CD4-positive, CD25-positive, alpha-beta regulatory T cell (primary cell): ENCODE results near the gene ZMYND8. TPM values are rescaled to one million over a fixed set of nuclear protein-coding genes. Genes with fewer than 3 reads are reported as not detected.
"Not testable (repeated sequence)": the region's sequence is repeated elsewhere in the genome, so short reads cannot be mapped to it uniquely, and the experiment has no call there.

ENCODE experiments used
- ATAC-seq, 2 donors: fragments of 150-1000 bp; cut with Tn5 transposase; one replicate each; pipeline ENCODE4 v1.10.0; 2021; ENCODE audit warnings: low read depth in 2 of 2, moderate number of reproducible peaks in 2 of 2, moderate library complexity in 1 of 2
- DNase-seq, 3 donors: peaks; one replicate each; pipeline versions ENCODE4 v3.0.0 to v3.0.0-alpha.2; 2012 to 2022; ENCODE audit warnings: mixed read lengths in 1 of 3
- H3K27ac ChIP-seq: one replicate; pipeline ENCODE4 v1.7.0; 2013; ENCODE audit warnings: mild to moderate bottlenecking, low read length; ENCODE audit not compliant: insufficient read depth, poor library complexity, severe bottlenecking
- H3K27me3 ChIP-seq: one replicate; pipeline ENCODE4 v1.7.0; 2013; ENCODE audit warnings: low read length; ENCODE audit not compliant: control insufficient read depth, insufficient read depth
- H3K36me3 ChIP-seq: one replicate; pipeline ENCODE4 v1.7.0; 2013; ENCODE audit warnings: mild to moderate bottlenecking, low read length, moderate library complexity; ENCODE audit not compliant: control insufficient read depth, insufficient read depth
- H3K4me1 ChIP-seq: 2 replicates; pipeline ENCODE4 v1.7.0; 2013; ENCODE audit warnings: mild to moderate bottlenecking, low read length; ENCODE audit not compliant: insufficient read depth, control insufficient read depth, poor library complexity, severe bottlenecking
- H3K4me3 ChIP-seq: one replicate; pipeline ENCODE4 v1.7.0; 2013; ENCODE audit warnings: low read depth, mild to moderate bottlenecking, low read length, moderate library complexity
- H3K9me3 ChIP-seq, 2 experiments: 1 replicate in 1 of 2; 2 replicates in 1 of 2; pipeline ENCODE4 v1.7.0; 2013; ENCODE audit warnings: low read length in 2 of 2, mild to moderate bottlenecking in 1 of 2, moderate library complexity in 1 of 2; ENCODE audit not compliant: control insufficient read depth in 2 of 2
- H3K27ac Mint-ChIP-seq, 3 donors: one replicate each; pipeline ENCODE4 v1.8.0; 2020 to 2022; ENCODE audit warnings: mild to moderate bottlenecking in 3 of 3, mixed read lengths in 3 of 3, moderate library complexity in 2 of 3
- H3K27me3 Mint-ChIP-seq: one replicate; pipeline ENCODE4 v1.8.0; 2022; ENCODE audit warnings: mild to moderate bottlenecking, mixed read lengths
- H3K36me3 Mint-ChIP-seq: one replicate; pipeline ENCODE4 v1.8.0; 2020; ENCODE audit warnings: mixed read lengths
- H3K4me1 Mint-ChIP-seq, 4 donors: one replicate each; pipeline ENCODE4 v1.8.0; 2020 to 2022; ENCODE audit warnings: mixed read lengths in 4 of 4, mild to moderate bottlenecking in 1 of 4
- H3K4me3 Mint-ChIP-seq, 4 donors: one replicate each; pipeline ENCODE4 v1.8.0; 2020 to 2022; ENCODE audit warnings: mild to moderate bottlenecking in 4 of 4, mixed read lengths in 4 of 4, moderate library complexity in 3 of 4
- H3K9me3 Mint-ChIP-seq, 7 donors: one replicate each; pipeline ENCODE4 v1.8.0; 2020 to 2022; ENCODE audit warnings: mixed read lengths in 7 of 7, mild to moderate bottlenecking in 3 of 7, moderate library complexity in 2 of 7
- polyA plus RNA-seq, 4 donors: library from polyadenylated mRNA; unstranded; fragments of 300-500 nt; fragmentation: Illumina TruSeq; gene quantifications; one replicate each; pipeline ENCODE4 v1.2.3, GENCODE V29; 2021
- total RNA-seq: library from RNA; stranded (reverse); gene quantifications from one replicate; pipeline ENCODE4 v1.2.3, GENCODE V29; 2022

Gene ZMYND8
- total and polyA plus RNA-seq, 5 donors from 2014 or later, result 7.5 to 47.2 (median 8.9) TPM

DNA sequence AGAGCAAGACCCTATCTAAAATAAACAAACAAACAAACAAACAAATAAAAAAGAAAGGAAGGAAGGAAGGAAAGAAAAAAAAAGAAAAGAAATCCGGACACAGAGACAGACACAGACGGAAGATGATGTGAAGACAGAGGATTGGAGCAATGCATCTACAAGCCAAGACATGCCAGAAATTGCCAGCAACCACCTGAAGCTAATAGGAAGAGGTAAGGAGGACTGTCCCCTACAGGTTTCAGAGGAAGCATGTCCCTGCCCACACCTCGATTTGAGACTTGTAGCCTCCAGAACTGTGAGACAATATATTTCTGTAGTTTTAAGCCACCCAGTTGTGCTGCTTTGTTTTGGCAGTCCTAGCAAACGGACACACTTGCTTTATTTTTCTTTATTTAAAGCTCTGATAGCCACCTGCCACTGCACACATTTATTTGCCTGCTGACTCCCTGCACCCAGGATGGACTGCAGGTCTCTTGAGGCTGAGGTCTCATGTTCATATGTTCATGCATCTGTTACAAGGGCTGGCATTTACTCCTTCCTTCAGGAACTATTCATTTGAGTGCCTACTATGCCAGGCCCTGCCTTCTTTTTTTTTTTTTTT is 20.7 kb upstream of the ZMYND8 start:
- Mint-ChIP-seq H3K36me3 (no peaks in the 10 kb centered on the region), H3K9me3 (no peaks in the 10 kb centered on the region), H3K4me3 (no peak overlapping the region), H3K27ac (no peak overlapping the region), H3K4me1 (peaks cover 0 to 2% (median 1%) of the 10 kb centered on the region in 4 donors), H3K27me3 (no peaks in the 10 kb centered on the region)
- DNase-seq (no peak), ATAC-seq (no peak)
- H3K4me3 ChIP-seq, result no peak overlapping the region
- H3K36me3 ChIP-seq, result no peaks in the 10 kb centered on the region
- no peaks in the 10 kb centered on the region for H3K4me1 ChIP-seq
- H3K27ac ChIP-seq, result no peak overlapping the region
- no peaks in the 10 kb centered on the region for H3K9me3 ChIP-seq
- no peaks in the 10 kb centered on the region for H3K27me3 ChIP-seq

DNA sequence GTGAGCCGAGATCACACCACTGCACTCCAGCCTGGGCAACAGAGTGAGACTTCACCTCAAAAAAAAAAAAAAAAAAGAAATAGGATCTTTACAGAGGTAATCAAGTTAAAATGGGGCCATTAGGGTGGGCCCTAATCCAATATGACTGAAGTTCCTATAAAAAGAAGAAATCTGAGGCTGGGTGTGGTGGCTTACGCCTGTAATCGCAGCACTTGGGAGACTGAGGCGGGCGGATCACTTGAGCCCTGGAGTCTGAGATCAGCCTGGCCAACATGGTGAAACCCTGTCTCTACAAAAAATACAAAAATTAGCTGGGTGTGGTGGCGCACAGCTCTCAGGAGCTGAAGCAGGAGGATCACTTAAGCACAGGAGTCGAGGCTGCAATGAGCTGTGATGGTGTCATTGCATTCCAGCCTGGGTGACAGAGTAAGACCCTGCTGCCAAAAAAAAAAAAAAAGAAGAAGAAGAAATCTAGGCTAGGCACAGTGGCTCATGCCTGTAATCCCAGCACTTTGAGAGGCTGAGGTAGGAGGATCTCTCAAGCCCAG is 19.7 kb upstream of the ZMYND8 start:
- H3K4me3 ChIP-seq, DNase-seq, H3K9me3 ChIP-seq, H3K27ac ChIP-seq, H3K4me1 Mint-ChIP-seq, H3K4me1 ChIP-seq, H3K27me3 ChIP-seq, H3K27ac Mint-ChIP-seq, H3K4me3 Mint-ChIP-seq, H3K27me3 Mint-ChIP-seq, H3K36me3 Mint-ChIP-seq, H3K36me3 ChIP-seq, H3K9me3 Mint-ChIP-seq, ATAC-seq: not testable (repeated sequence)

DNA sequence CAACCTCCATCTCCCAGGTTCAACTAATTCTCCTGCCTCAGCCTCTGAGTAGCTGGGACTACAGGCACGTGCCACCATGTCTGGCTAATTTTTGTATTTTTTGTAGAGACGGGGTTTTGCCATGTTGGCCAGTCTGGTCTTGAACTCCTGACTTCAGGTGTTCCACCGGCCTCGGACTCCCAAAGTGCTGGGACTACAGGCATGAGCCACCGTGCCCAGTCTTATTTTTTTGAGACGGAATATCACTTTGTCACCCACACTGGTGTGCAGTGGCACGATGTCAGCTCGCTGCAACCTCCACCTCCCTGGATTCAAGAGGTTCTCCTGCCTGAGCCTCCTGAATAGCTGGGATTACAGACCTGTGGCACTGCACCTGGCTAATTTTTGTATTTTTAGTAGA is 17.6 kb upstream of the ZMYND8 start:
- H3K9me3 Mint-ChIP-seq, H3K4me1 Mint-ChIP-seq, H3K27me3 ChIP-seq, H3K4me1 ChIP-seq, H3K4me3 ChIP-seq, H3K36me3 Mint-ChIP-seq, H3K4me3 Mint-ChIP-seq, H3K36me3 ChIP-seq, DNase-seq, H3K27me3 Mint-ChIP-seq, H3K27ac Mint-ChIP-seq, H3K27ac ChIP-seq, H3K9me3 ChIP-seq, ATAC-seq: not testable (repeated sequence)

DNA sequence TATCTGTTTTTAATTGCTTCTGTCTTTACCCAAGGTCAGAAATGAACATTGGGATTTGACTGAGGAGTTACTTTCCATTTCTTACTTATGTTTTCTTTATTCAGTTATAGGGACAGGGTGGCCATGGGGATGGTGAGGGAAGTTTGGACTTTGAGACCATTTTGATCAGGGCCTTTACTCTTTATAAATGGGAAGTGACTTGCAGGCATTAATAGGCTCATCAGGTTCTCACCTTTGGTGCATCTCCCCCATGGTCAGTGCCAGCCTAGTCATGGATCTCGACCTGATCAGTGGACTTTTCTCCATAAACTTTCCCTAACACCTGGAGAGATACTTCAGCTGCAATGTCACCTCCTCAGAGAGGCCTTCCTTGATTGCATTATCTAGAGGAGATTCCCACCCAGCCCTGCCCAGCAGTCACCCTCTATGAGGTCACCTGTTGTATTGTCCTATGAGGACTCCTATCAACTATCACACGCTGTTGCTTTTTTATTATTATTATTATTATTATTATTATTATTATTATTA is 16.8 kb upstream of the ZMYND8 start:
- H3K4me3 ChIP-seq, result no peak overlapping the region
- Mint-ChIP-seq H3K36me3 (no peaks in the 10 kb centered on the region), H3K4me3 (no peak overlapping the region), H3K9me3 (no peaks in the 10 kb centered on the region), H3K27me3 (peaks cover 4% of the 10 kb centered on the region), H3K27ac (no peak overlapping the region), H3K4me1 (peaks cover 0 to 2% (median 0%) of the 10 kb centered on the region in 4 donors)
- no peak for ATAC-seq
- DNase-seq, result no peak
- no peaks in the 10 kb centered on the region for H3K36me3 ChIP-seq
- H3K4me1 ChIP-seq, result no peaks in the 10 kb centered on the region
- H3K9me3 ChIP-seq, result no peaks in the 10 kb centered on the region
- H3K27me3 ChIP-seq, result no peaks in the 10 kb centered on the region
- no peak overlapping the region for H3K27ac ChIP-seq

DNA sequence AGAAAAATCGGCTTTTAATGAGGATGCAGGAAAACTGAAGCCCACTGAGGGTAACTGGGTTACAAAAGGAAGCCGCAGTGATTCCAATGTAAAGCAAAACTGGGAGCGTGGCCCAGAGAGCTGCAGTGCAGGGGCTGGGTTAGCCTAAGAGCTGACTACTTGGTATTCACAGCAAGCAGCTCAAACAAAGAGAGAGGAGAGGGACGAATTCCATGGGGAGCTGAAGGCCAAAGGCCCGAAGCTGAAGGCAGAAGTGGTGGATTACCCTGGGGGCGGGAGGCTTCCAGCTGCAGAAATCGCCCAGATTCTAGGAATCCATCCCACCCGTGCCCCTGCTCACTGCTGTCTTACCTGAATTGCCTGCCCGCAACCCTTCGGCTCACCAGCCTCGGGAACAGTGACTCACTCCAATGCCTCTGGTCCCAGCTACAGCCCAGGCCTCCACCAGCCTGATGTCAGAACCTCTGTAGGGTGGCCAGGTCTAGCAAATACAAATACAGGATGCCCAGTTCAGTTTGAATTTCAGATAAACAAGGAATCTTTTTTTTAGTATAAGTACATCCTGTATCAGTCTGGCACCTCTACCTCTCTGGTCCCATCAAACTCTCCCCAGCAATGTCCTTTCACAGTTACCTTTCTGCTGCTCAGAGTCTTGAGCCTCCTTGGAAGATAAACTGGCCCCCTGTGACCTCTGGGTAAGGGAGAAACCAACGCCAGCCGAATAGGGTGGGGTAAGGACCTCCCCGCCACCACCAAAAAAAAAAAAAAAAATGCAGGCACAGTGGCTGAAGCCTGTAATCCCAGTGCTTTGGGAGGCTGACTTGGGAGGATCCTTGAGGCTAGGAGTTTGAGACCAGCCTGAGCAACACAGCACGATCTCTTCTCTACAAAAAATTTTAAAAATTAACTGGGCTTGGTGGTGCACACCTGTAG is 14.6 kb upstream of the ZMYND8 start:
- H3K4me1 ChIP-seq, result no peaks in the 10 kb centered on the region
- H3K27ac Mint-ChIP-seq, result no peak overlapping the region
- no peak overlapping the region for H3K4me3 Mint-ChIP-seq
- H3K4me3 ChIP-seq, result no peak overlapping the region
- no peaks in the 10 kb centered on the region for H3K36me3 ChIP-seq
- DNase-seq, result no peak
- H3K4me1 Mint-ChIP-seq, result peaks cover 0 to 2% (median 0%) of the 10 kb centered on the region in 4 donors
- H3K9me3 ChIP-seq, result no peaks in the 10 kb centered on the region
- no peaks in the 10 kb centered on the region for H3K36me3 Mint-ChIP-seq
- H3K9me3 Mint-ChIP-seq, result no peaks in the 10 kb centered on the region
- no peaks in the 10 kb centered on the region for H3K27me3 ChIP-seq
- H3K27ac ChIP-seq, result no peak overlapping the region
- no peak for ATAC-seq
- H3K27me3 Mint-ChIP-seq, result peaks cover 7% of the 10 kb centered on the region

DNA sequence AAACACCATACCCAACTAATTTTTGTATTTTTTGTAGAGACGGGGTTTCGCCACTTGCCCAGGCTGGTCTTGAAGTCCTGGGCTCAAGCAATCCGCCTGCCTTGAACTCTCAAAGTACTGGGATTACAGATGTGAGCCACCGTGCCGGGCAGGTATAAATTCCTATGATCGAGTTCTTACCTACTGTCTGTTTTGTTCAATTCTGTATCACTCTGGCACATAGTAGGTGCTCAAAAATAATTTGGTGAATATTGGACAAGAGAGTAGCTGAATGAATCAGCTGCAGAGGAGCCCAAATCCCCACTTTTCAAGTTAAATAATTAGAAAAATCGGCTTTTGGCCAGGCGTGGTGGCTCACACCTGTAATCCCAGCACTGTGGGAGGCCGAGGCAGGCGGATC is 13.7 kb upstream of the ZMYND8 start:
- Mint-ChIP-seq H3K4me1 (peaks cover 0 to 2% (median 1%) of the 10 kb centered on the region in 4 donors), H3K9me3 (no peaks in the 10 kb centered on the region), H3K27ac (no peak overlapping the region), H3K27me3 (peaks cover 7% of the 10 kb centered on the region), H3K36me3 (no peaks in the 10 kb centered on the region), H3K4me3 (no peak overlapping the region)
- Histone ChIP-seq H3K4me1 (no peaks in the 10 kb centered on the region), H3K27ac (no peak overlapping the region), H3K36me3 (no peaks in the 10 kb centered on the region), H3K27me3 (no peaks in the 10 kb centered on the region), H3K9me3 (no peaks in the 10 kb centered on the region), H3K4me3 (no peak overlapping the region)
- no peak for DNase-seq
- ATAC-seq, result no peak

DNA sequence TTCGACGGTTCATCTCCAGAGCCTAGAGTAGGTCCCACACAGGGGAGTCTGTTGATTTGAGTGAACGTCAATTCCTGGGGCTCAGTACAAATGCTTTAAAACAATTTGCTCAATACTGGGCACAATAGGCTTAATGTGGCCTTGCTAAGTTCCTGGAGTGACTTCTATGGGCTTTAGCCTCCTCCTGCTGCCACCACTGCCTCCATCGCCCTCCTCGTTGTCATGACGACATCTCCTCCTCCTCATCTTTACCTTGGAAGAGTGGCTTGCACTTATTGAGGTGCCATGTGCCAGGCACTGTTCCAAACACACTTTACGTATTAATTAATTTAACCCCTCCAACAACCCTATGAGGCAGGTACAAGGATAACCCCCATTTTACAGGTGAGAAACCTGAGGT is 11.8 kb upstream of the ZMYND8 start:
- DNase-seq (no peak), ATAC-seq (no peak)
- Histone ChIP-seq H3K27ac (no peak overlapping the region), H3K27me3 (no peaks in the 10 kb centered on the region), H3K4me1 (no peaks in the 10 kb centered on the region), H3K9me3 (no peaks in the 10 kb centered on the region), H3K4me3 (no peak overlapping the region), H3K36me3 (no peaks in the 10 kb centered on the region)
- H3K27ac Mint-ChIP-seq, result no peak overlapping the region
- no peaks in the 10 kb centered on the region for H3K36me3 Mint-ChIP-seq
- H3K4me3 Mint-ChIP-seq, result no peak overlapping the region
- peaks cover 7% of the 10 kb centered on the region for H3K27me3 Mint-ChIP-seq
- H3K9me3 Mint-ChIP-seq, result no peaks in the 10 kb centered on the region
- peaks cover 0 to 3% (median 1%) of the 10 kb centered on the region in 4 donors for H3K4me1 Mint-ChIP-seq
